HEK293 (cell line): ENCODE measurements around the gene PITPNC1.

Source experiments
- CTCF ChIA-PET: fragments of 350-600 bp; formaldehyde crosslinking; extraction: SDS; loops from one replicate; lab custom pipeline; 2021; ENCODE audit warnings: antibody characterized with exemption; lab: Yijun Ruan, JAX
- POLR2A ChIA-PET: fragments of 300-600 bp; formaldehyde crosslinking; extraction: SDS; loops from one replicate; lab custom pipeline; 2020; ENCODE audit warnings: antibody characterized with exemption, inconsistent platforms; lab: Yijun Ruan, JAX
- H3K27ac ChIP-seq: fragments of 200-500 bp; sonication (Bioruptor generic); 2 replicates; pipeline ENCODE4 v1.5.1; 2014; ENCODE audit warnings: low read depth, low read length, control low read depth, inconsistent platforms; ENCODE audit errors: extremely low read depth
- H3K36me3 ChIP-seq, 2 experiments: fragments of 200-500 bp in 1 of 2; sonication (Bioruptor generic) in 1 of 2; 1 replicate in 1 of 2; 2 replicates in 1 of 2; pipeline ENCODE4 v1.5.1; 2014 to 2017; ENCODE audit warnings: inconsistent platforms in 2 of 2, low read length in 2 of 2; ENCODE audit not compliant: control insufficient read depth in 2 of 2, insufficient read depth in 1 of 2
- H3K4me1 ChIP-seq: fragments of 200-500 bp; sonication (Bioruptor generic); 2 replicates; pipeline ENCODE4 v1.5.1; 2014; ENCODE audit warnings: mild to moderate bottlenecking, low read length, inconsistent platforms; ENCODE audit not compliant: control insufficient read depth, insufficient read depth
- H3K4me3 ChIP-seq: 2 replicates; pipeline ENCODE4 v1.5.1; 2011; ENCODE audit warnings: low read depth, mild to moderate bottlenecking, control low read depth, low read length, moderate library complexity
- H3K9me3 ChIP-seq: fragments of 200-500 bp; sonication (Bioruptor generic); 2 replicates; pipeline ENCODE4 v1.5.1; 2014; ENCODE audit warnings: low read depth, low read length, inconsistent platforms; ENCODE audit not compliant: control insufficient read depth, insufficient read depth
- SALL2 ChIP-seq: fragments of 450-650 bp; formaldehyde crosslinking; IDR thresholded peaks from 2 replicates; pipeline ENCODE4 v1.5.0; 2017; ENCODE audit warnings: missing biosample characterization, mild to moderate bottlenecking, missing genetic modification characterization, borderline replicate concordance
- SETDB1 ChIP-seq: IDR thresholded peaks from one replicate; pipeline ENCODE4 v1.6.1; 2017; ENCODE audit warnings: mild to moderate bottlenecking, low read length, moderate library complexity, mixed read lengths; ENCODE audit not compliant: insufficient read length
- SP3 ChIP-seq: fragments of 450-650 bp; formaldehyde crosslinking; IDR thresholded peaks from 2 replicates; pipeline ENCODE4 v1.5.1; 2016; ENCODE audit warnings: missing biosample characterization, missing genetic modification characterization
- ZNF140 ChIP-seq: fragments of 450-650 bp; formaldehyde crosslinking; IDR thresholded peaks from 2 replicates; pipeline ENCODE4 v1.5.1; 2016; ENCODE audit warnings: missing biosample characterization, missing genetic modification characterization
- ZNF184 ChIP-seq: fragments of 450-650 bp; IDR thresholded peaks from 2 replicates; pipeline ENCODE4 v1.5.1; 2018; ENCODE audit warnings: missing biosample characterization, mild to moderate bottlenecking, missing genetic modification characterization
- ZNF350 ChIP-seq: fragments of 450-650 bp; formaldehyde crosslinking; IDR thresholded peaks from 2 replicates; pipeline ENCODE4 v1.5.0; 2017; ENCODE audit warnings: missing biosample characterization, mild to moderate bottlenecking, missing genetic modification characterization
- ZNF404 ChIP-seq: fragments of 450-650 bp; formaldehyde crosslinking; IDR thresholded peaks from 2 replicates; pipeline ENCODE4 v1.5.1; 2017; ENCODE audit warnings: missing biosample characterization, missing genetic modification characterization
- ZNF561 ChIP-seq: fragments of 450-650 bp; IDR thresholded peaks from 2 replicates; pipeline ENCODE4 v1.5.1; 2018; ENCODE audit warnings: missing biosample characterization, missing genetic modification characterization, borderline replicate concordance
- ZNF677 ChIP-seq: fragments of 450-650 bp; IDR thresholded peaks from 2 replicates; pipeline ENCODE4 v1.5.0; 2018; ENCODE audit warnings: missing biosample characterization, mild to moderate bottlenecking, missing genetic modification characterization, moderate library complexity
- ZNF830 ChIP-seq: fragments of 450-650 bp; IDR thresholded peaks from 2 replicates; pipeline ENCODE4 v1.5.0; 2018; ENCODE audit warnings: missing biosample characterization, missing genetic modification characterization, low read depth, mild to moderate bottlenecking, moderate library complexity
- TF ChIP-seq, protein P1 (sequence below): fragments of 450-650 bp; formaldehyde crosslinking; IDR thresholded peaks from 2 replicates; pipeline ENCODE4 v1.5.1; 2017; ENCODE audit warnings: missing biosample characterization, missing genetic modification characterization
- TF ChIP-seq, protein P2 (sequence below): fragments of 450-650 bp; formaldehyde crosslinking; IDR thresholded peaks from 2 replicates; pipeline ENCODE4 v1.5.1; 2016; ENCODE audit warnings: missing biosample characterization, missing genetic modification characterization, low read depth
- TF ChIP-seq, protein P3 (sequence below): fragments of 450-650 bp; formaldehyde crosslinking; IDR thresholded peaks from 2 replicates; pipeline ENCODE4 v1.5.1; 2017; ENCODE audit warnings: missing biosample characterization, missing genetic modification characterization
- TF ChIP-seq, protein P4 (sequence below): fragments of 450-650 bp; formaldehyde crosslinking; IDR thresholded peaks from 2 replicates; pipeline ENCODE4 v1.5.1; 2016; ENCODE audit warnings: missing biosample characterization, missing genetic modification characterization
- TF ChIP-seq, protein P5 (sequence below): fragments of 450-650 bp; formaldehyde crosslinking; IDR thresholded peaks from 2 replicates; pipeline ENCODE4 v1.5.1; 2016; ENCODE audit warnings: missing biosample characterization, missing genetic modification characterization
- TF ChIP-seq, protein P6 (sequence below): fragments of 450-650 bp; formaldehyde crosslinking; IDR thresholded peaks from 2 replicates; pipeline ENCODE4 v1.5.1; 2016; ENCODE audit warnings: missing biosample characterization, missing genetic modification characterization

The PITPNC1 gene

DNA sequence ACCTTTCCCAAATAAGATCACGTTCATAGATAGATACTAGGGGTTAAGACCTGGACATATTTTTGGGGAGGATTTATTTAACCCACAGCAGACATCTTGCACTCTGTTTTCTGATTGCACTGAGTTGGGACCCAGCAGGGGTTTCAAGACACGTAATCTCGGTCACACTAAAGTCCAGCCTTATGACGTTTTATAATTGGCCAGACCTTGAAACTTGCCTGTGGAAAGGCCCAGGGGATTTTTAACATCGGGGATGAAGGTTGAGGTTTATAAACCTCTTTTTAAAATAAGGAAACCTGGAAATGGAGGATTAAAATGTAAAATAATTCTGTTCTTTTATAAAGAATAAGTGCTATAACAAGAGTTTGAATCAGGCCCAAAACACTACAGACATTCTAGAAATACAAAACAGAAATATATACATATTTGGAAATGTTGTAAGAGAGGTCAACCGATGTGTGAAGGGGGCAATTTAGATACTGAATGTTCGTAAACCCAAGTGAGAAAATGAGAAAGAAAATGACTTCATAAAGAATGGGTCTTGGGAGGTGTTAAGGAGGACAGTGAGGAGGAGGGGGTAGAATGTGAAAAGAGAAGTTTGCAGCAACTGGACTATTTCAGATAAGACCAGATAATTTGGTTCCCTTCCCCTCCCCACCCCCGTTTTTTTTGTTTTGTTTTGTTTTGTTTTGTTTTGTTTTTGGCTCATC is 279.6 kb downstream of the PITPNC1 start:
- no peak overlapping the region for H3K4me3 ChIP-seq
- CTCF ChIA-PET: interaction anchor here (1.2 to 2.0 kb wide), 2 partner anchors 11 to 31 kb away, joined by 4 to 6 read pairs; no protein-coding TSS in a partner anchor
- TF ChIP-seq, protein P1, sequence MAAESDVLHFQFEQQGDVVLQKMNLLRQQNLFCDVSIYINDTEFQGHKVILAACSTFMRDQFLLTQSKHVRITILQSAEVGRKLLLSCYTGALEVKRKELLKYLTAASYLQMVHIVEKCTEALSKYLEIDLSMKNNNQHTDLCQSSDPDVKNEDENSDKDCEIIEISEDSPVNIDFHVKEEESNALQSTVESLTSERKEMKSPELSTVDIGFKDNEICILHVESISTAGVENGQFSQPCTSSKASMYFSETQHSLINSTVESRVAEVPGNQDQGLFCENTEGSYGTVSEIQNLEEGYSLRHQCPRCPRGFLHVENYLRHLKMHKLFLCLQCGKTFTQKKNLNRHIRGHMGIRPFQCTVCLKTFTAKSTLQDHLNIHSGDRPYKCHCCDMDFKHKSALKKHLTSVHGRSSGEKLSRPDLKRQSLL: no peak
- TF ChIP-seq, protein P2, sequence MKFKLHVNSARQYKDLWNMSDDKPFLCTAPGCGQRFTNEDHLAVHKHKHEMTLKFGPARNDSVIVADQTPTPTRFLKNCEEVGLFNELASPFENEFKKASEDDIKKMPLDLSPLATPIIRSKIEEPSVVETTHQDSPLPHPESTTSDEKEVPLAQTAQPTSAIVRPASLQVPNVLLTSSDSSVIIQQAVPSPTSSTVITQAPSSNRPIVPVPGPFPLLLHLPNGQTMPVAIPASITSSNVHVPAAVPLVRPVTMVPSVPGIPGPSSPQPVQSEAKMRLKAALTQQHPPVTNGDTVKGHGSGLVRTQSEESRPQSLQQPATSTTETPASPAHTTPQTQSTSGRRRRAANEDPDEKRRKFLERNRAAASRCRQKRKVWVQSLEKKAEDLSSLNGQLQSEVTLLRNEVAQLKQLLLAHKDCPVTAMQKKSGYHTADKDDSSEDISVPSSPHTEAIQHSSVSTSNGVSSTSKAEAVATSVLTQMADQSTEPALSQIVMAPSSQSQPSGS (tag by site-specific recombination): no peak
- TF ChIP-seq, protein P3, sequence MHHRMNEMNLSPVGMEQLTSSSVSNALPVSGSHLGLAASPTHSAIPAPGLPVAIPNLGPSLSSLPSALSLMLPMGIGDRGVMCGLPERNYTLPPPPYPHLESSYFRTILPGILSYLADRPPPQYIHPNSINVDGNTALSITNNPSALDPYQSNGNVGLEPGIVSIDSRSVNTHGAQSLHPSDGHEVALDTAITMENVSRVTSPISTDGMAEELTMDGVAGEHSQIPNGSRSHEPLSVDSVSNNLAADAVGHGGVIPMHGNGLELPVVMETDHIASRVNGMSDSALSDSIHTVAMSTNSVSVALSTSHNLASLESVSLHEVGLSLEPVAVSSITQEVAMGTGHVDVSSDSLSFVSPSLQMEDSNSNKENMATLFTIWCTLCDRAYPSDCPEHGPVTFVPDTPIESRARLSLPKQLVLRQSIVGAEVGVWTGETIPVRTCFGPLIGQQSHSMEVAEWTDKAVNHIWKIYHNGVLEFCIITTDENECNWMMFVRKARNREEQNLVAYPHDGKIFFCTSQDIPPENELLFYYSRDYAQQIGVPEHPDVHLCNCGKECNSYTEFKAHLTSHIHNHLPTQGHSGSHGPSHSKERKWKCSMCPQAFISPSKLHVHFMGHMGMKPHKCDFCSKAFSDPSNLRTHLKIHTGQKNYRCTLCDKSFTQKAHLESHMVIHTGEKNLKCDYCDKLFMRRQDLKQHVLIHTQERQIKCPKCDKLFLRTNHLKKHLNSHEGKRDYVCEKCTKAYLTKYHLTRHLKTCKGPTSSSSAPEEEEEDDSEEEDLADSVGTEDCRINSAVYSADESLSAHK: no peak
- TF ChIP-seq SALL2 (no peak), ZNF830 (tag by site-specific recombination) (no peak), ZNF140 (no peak), ZNF561 (tag by site-specific recombination) (no peak), ZNF350 (no peak), ZNF404 (no peak), SP3 (no peak), ZNF677 (tag by site-specific recombination) (no peak), ZNF184 (tag by site-specific recombination) (no peak), SETDB1 (no peak)
- TF ChIP-seq, protein P4, sequence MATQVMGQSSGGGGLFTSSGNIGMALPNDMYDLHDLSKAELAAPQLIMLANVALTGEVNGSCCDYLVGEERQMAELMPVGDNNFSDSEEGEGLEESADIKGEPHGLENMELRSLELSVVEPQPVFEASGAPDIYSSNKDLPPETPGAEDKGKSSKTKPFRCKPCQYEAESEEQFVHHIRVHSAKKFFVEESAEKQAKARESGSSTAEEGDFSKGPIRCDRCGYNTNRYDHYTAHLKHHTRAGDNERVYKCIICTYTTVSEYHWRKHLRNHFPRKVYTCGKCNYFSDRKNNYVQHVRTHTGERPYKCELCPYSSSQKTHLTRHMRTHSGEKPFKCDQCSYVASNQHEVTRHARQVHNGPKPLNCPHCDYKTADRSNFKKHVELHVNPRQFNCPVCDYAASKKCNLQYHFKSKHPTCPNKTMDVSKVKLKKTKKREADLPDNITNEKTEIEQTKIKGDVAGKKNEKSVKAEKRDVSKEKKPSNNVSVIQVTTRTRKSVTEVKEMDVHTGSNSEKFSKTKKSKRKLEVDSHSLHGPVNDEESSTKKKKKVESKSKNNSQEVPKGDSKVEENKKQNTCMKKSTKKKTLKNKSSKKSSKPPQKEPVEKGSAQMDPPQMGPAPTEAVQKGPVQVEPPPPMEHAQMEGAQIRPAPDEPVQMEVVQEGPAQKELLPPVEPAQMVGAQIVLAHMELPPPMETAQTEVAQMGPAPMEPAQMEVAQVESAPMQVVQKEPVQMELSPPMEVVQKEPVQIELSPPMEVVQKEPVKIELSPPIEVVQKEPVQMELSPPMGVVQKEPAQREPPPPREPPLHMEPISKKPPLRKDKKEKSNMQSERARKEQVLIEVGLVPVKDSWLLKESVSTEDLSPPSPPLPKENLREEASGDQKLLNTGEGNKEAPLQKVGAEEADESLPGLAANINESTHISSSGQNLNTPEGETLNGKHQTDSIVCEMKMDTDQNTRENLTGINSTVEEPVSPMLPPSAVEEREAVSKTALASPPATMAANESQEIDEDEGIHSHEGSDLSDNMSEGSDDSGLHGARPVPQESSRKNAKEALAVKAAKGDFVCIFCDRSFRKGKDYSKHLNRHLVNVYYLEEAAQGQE (tag by site-specific recombination): no peak
- TF ChIP-seq, protein P5, sequence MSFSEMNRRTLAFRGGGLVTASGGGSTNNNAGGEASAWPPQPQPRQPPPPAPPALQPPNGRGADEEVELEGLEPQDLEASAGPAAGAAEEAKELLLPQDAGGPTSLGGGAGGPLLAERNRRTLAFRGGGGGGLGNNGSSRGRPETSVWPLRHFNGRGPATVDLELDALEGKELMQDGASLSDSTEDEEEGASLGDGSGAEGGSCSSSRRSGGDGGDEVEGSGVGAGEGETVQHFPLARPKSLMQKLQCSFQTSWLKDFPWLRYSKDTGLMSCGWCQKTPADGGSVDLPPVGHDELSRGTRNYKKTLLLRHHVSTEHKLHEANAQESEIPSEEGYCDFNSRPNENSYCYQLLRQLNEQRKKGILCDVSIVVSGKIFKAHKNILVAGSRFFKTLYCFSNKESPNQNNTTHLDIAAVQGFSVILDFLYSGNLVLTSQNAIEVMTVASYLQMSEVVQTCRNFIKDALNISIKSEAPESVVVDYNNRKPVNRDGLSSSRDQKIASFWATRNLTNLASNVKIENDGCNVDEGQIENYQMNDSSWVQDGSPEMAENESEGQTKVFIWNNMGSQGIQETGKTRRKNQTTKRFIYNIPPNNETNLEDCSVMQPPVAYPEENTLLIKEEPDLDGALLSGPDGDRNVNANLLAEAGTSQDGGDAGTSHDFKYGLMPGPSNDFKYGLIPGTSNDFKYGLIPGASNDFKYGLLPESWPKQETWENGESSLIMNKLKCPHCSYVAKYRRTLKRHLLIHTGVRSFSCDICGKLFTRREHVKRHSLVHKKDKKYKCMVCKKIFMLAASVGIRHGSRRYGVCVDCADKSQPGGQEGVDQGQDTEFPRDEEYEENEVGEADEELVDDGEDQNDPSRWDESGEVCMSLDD (tag by site-specific recombination): no peak
- TF ChIP-seq, protein P6, sequence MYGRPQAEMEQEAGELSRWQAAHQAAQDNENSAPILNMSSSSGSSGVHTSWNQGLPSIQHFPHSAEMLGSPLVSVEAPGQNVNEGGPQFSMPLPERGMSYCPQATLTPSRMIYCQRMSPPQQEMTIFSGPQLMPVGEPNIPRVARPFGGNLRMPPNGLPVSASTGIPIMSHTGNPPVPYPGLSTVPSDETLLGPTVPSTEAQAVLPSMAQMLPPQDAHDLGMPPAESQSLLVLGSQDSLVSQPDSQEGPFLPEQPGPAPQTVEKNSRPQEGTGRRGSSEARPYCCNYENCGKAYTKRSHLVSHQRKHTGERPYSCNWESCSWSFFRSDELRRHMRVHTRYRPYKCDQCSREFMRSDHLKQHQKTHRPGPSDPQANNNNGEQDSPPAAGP (tag by site-specific recombination): no peak
- TF ChIP-seq, all 188 proteins: peak for 0
- no peaks in the 10 kb centered on the region for H3K36me3 ChIP-seq
- H3K9me3 ChIP-seq: no peaks in the 10 kb centered on the region
- H3K27ac ChIP-seq: no peak overlapping the region
- POLR2A ChIA-PET: no interaction called here
- H3K4me1 ChIP-seq: no peaks in the 10 kb centered on the region
